Colonic mucosa (tissue), 4 donors: ENCODE results near the gene ZNF407. TPM values are rescaled to one million over a fixed set of nuclear protein-coding genes. Genes with fewer than 3 reads are reported as not detected.

Experiments used
- DNase-seq: peaks from one replicate; pipeline ENCODE4 v3.0.0-alpha.2; 2020
- H3K27ac ChIP-seq: fragments of 200-600 bp; one replicate; pipeline ENCODE4 v1.8.0; 2021
- H3K27me3 ChIP-seq: fragments of 200-600 bp; one replicate; pipeline ENCODE4 v1.8.0; 2021
- H3K36me3 ChIP-seq: fragments of 200-600 bp; one replicate; pipeline ENCODE4 v1.8.0; 2021
- H3K4me1 ChIP-seq: fragments of 200-600 bp; one replicate; pipeline ENCODE4 v1.8.0; 2021; ENCODE audit warnings: mild to moderate bottlenecking
- H3K4me3 ChIP-seq: fragments of 200-600 bp; one replicate; pipeline ENCODE4 v1.8.0; 2021
- H3K9ac ChIP-seq, 2 donors: one replicate each; pipeline ENCODE4 v1.7.0; 2013; ENCODE audit warnings: control low read depth in 2 of 2, low read depth in 2 of 2, low read length in 2 of 2
- H3K9me3 ChIP-seq: fragments of 200-600 bp; one replicate; pipeline ENCODE4 v1.8.0; 2021
- intact Hi-C: fragments of 100-400 bp; cut with DNase I; formaldehyde crosslinking; loops from one replicate; pipeline ENCODE4 v1.14.1; 2022
- total RNA-seq, 2 donors: library from RNA; stranded (reverse); fragmentation: NEBNext Ultra II Directional in 1 of 2; extraction: Animal tissue kit (Norgen Biotek cat#: 25700) in 1 of 2; gene quantifications; one replicate each; pipeline ENCODE4 v1.2.1, GENCODE V29; 2021
- TF ChIP-seq, protein P1 (sequence below): fragments of 200-600 bp; IDR thresholded peaks from one replicate; pipeline ENCODE4 v1.8.0; 2022; ENCODE audit warnings: antibody characterized with exemption, mild to moderate bottlenecking
- donor health status: healthy.
- donor health status: DM: no; HTN: no; CAD: no.
- donor health status: DM: no; HTN: no; CAD: no.

ZNF407 gene
- total RNA-seq, 2 donors from 2014 or later: 8.1 to 13.1 TPM

DNA sequence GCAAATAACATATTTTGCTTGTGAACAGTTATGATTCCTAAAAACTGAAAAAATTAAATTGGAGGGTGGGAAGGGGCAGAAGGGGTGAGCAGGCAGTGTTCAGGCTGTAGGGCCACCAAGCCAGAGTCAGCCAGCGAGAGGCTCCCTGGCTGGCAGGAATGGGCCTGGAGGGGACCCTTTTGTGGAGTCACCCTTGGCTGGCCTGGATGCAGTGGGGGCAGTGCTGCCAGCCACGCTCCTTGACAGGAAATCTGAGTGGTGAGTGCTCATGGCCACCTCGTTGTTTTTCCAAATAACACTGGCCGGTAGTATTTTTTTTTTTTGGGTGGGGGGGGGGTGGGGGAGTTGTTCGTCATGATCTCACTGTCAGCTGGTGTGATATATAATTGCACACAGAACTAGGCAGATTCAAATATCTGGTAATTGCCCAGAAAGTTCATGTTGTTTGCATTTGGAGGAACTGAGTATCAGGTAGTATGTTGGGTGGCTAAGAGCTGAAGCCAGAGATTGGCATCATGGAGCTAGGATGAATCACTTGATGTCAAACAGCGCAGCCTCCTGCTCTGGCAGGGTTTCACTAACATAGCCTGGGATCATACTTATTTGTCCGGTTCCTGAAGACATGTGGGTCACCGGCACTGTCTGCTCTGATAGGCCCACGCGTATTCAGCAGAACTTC, 451.2 kb downstream of the ZNF407 start:
- no peaks in the 10 kb centered on the region for H3K4me1 ChIP-seq
- no peaks in the 10 kb centered on the region for H3K9me3 ChIP-seq
- no peak overlapping the region for H3K4me3 ChIP-seq
- no peaks in the 10 kb centered on the region for H3K36me3 ChIP-seq
- no peak overlapping the region for H3K9ac ChIP-seq
- no peaks in the 10 kb centered on the region for H3K27me3 ChIP-seq
- intact Hi-C loops: loop anchor here (10.0 kb wide), 1 partner anchor 154 kb away; no protein-coding TSS in a partner anchor
- TF ChIP-seq, protein P1, sequence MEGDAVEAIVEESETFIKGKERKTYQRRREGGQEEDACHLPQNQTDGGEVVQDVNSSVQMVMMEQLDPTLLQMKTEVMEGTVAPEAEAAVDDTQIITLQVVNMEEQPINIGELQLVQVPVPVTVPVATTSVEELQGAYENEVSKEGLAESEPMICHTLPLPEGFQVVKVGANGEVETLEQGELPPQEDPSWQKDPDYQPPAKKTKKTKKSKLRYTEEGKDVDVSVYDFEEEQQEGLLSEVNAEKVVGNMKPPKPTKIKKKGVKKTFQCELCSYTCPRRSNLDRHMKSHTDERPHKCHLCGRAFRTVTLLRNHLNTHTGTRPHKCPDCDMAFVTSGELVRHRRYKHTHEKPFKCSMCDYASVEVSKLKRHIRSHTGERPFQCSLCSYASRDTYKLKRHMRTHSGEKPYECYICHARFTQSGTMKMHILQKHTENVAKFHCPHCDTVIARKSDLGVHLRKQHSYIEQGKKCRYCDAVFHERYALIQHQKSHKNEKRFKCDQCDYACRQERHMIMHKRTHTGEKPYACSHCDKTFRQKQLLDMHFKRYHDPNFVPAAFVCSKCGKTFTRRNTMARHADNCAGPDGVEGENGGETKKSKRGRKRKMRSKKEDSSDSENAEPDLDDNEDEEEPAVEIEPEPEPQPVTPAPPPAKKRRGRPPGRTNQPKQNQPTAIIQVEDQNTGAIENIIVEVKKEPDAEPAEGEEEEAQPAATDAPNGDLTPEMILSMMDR: no peak
- no peak for DNase-seq
- H3K27ac ChIP-seq: no peak overlapping the region

DNA sequence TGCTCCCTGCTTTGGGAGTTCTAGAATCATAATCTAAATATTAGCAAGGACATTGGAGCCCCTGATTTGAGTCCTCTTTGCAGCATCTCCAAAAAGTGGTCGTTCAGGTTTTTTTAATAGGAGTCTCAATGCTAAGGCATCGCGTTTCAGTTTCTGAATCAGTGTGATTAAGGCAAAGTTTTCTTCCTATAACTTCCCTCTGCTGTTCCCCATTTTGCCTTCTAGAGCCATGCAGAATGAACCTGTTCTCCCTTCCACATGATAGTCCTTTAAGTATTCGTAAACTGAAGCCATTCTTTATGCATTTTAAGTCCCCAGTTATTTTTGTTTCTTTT, 451.8 kb downstream of the ZNF407 start:
- H3K4me1 ChIP-seq: no peaks in the 10 kb centered on the region
- intact Hi-C loops: loop anchor here (10.0 kb wide), 1 partner anchor 155 kb away; no protein-coding TSS in a partner anchor
- no peak overlapping the region for H3K4me3 ChIP-seq
- H3K27ac ChIP-seq: no peak overlapping the region
- no peaks in the 10 kb centered on the region for H3K27me3 ChIP-seq
- H3K9ac ChIP-seq: no peak overlapping the region
- TF ChIP-seq, protein P1: no peak
- DNase-seq: no peak
- no peaks in the 10 kb centered on the region for H3K9me3 ChIP-seq
- no peaks in the 10 kb centered on the region for H3K36me3 ChIP-seq

DNA sequence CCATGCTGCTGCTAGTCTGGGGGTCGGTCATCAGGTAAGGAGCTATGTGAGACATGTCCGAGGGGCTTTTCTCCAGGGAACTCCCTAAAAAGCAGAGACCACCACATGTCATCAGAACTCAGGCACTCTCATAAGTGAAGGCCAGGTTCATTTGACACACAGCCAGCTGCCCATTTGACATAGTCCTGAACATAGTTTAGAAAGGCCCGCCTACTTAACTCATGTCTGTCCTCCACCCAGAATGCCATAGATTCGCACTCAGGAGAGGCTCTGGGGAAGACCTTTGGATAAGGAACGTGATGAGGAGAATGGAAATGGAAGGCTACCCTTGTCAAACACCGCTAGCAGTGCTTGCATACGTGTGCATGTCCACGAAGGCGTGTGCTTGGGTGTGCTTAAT, 454.1 kb downstream of the ZNF407 start:
- Histone ChIP-seq H3K9ac (no peak overlapping the region), H3K27ac (no peak overlapping the region), H3K4me1 (no peaks in the 10 kb centered on the region), H3K9me3 (no peaks in the 10 kb centered on the region), H3K4me3 (no peak overlapping the region), H3K27me3 (no peaks in the 10 kb centered on the region), H3K36me3 (no peaks in the 10 kb centered on the region)
- TF ChIP-seq, protein P1: no peak
- intact Hi-C loops: no loop called here
- DNase-seq: no peak

DNA sequence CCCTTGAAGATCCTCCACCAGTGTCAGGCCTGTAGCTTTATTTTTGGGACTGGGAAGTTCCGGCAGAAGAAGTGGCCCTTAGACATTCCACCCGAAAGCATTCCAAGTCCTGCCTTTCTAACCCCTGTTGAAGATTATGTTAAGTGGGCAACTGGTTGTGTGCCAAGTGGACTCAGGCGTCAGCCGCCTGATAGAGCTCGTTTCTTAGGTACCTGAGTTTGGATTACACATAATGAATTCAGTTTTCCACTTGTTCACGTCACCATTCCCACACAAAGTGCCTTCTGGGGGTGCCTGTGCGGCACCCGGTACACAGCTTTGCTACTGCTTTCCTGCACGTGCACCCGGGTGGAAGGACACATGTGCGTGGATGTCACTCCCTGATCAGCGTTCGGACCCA, 454.8 kb downstream of the ZNF407 start:
- no peaks in the 10 kb centered on the region for H3K9me3 ChIP-seq
- DNase-seq: no peak
- H3K27ac ChIP-seq: no peak overlapping the region
- H3K27me3 ChIP-seq: no peaks in the 10 kb centered on the region
- intact Hi-C loops: no loop called here
- H3K9ac ChIP-seq: no peak overlapping the region
- TF ChIP-seq, protein P1: no peak
- no peak overlapping the region for H3K4me3 ChIP-seq
- no peaks in the 10 kb centered on the region for H3K36me3 ChIP-seq
- H3K4me1 ChIP-seq: no peaks in the 10 kb centered on the region

DNA sequence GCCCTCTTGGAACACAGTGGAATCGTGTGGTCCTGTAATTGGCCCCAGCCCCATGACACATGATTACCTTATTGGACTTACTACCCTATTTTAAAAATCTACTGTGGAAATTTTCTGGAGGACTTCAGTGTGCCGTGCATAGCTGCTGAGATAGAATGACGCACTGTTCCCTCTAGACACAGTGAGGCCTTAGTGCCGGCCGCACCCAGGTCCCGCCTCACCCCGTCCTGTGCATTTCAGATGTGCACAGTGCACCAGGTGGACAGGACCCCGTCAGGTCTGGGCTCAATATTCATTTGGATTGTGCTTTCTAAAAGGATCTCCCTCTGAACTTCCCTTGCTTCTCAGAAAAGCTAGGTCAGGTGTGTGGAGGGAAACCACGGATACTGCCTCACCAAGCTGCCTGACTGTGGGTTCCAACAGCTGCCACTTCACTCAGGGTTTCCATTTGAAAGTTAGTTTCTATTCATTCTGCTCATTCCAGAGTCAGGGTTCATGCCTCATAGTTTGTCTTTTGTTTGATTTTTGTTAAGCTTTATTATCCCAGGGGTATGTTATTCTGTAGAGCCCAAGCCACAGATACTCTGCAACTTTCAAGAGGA, 455.5 kb downstream of the ZNF407 start:
- no peaks in the 10 kb centered on the region for H3K4me1 ChIP-seq
- no peak overlapping the region for H3K4me3 ChIP-seq
- no peaks in the 10 kb centered on the region for H3K36me3 ChIP-seq
- DNase-seq: no peak
- no peaks in the 10 kb centered on the region for H3K9me3 ChIP-seq
- H3K9ac ChIP-seq: no peak overlapping the region
- H3K27ac ChIP-seq: no peak overlapping the region
- no peaks in the 10 kb centered on the region for H3K27me3 ChIP-seq
- TF ChIP-seq, protein P1: no peak
- intact Hi-C loops: no loop called here
